ENCODE results near the gene TRIM41. TPM values are rescaled to one million over a fixed set of nuclear protein-coding genes. Genes with fewer than 3 reads are reported as not detected.
"Not testable (repeated sequence)": the region's sequence is repeated elsewhere in the genome, so short reads cannot be mapped to it uniquely, and the experiment has no call there.

Gene TRIM41
- total RNA-seq, 2 experiments from 2014 or later = 27.0 to 30.7 TPM

DNA sequence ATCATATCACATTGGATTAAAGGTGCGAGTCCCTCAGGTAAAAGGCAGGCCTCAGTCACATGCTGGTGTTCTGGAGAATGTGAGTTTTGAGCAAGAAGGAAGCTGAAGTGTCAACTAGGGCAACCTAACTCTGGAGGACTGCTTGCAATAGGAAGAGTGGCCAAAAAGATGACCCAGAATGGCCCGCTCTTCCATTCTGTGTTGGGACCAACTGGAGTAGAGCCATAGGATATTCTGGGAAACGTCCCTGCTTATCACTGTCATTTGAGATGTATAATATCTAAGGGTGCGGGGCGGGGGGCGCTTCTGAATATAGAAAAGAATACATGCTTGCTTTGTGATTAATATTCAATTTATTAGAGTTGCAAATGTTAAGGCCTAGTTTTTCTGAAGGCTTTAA is 11.0 kb upstream of the TRIM41 start:
- no peaks in the 10 kb centered on the region for H3K9me3 Mint-ChIP-seq (ENCODE audit: low read depth)
- intact Hi-C loops (cut with DNase I, micrococcal nuclease) = no loop called here
- H3K36me3 Mint-ChIP-seq (ENCODE audit: low read depth) = peaks cover 5% of the 10 kb centered on the region
- peaks cover 22% of the 10 kb centered on the region for H3K4me1 Mint-ChIP-seq
- H3K4me3 Mint-ChIP-seq = no peak overlapping the region
- ATAC-seq (no peak), DNase-seq (no peak)
- H3K27me3 Mint-ChIP-seq = peaks cover 3% of the 10 kb centered on the region
- ChIA-PET POLR2A (no interaction called here), CTCF (interaction anchor here (1.3 to 1.5 kb wide), 2 partner anchors 10 to 27 kb away, joined by 3 to 7 read pairs; no protein-coding TSS in a partner anchor)
- H3K27ac Mint-ChIP-seq = no peak overlapping the region

DNA sequence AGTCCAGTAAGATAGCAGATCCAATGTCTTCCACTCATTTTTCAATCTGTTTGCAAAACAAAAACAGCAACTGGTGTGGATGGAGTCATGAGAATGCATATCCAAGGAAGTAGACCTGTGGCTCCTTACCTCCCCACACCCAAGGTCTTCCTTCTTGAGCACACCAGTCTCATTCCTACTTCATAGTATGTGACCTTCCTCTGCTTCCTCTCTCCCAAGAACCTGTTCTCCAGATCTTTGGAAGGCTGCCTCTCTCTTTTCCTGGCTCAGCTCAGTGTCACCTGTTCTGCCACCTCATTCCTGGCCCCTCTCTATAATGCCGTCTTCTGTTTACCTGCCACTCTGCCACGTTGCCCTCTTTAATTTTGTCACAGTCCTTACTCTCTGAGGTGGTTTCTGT is 10.1 kb upstream of the TRIM41 start:
- ChIA-PET POLR2A (no interaction called here), CTCF (interaction anchor here (1.3 to 1.5 kb wide), 2 partner anchors 9 to 28 kb away, joined by 3 to 7 read pairs; no protein-coding TSS in a partner anchor)
- Mint-ChIP-seq H3K27ac (no peak overlapping the region), H3K9me3 (ENCODE audit: low read depth) (no peaks in the 10 kb centered on the region), H3K4me3 (no peak overlapping the region), H3K4me1 (peaks cover 23% of the 10 kb centered on the region), H3K27me3 (no peaks in the 10 kb centered on the region), H3K36me3 (ENCODE audit: low read depth) (peaks cover 2% of the 10 kb centered on the region)
- ATAC-seq (no peak), DNase-seq (no peak)
- intact Hi-C loops (cut with DNase I, micrococcal nuclease) = no loop called here

DNA sequence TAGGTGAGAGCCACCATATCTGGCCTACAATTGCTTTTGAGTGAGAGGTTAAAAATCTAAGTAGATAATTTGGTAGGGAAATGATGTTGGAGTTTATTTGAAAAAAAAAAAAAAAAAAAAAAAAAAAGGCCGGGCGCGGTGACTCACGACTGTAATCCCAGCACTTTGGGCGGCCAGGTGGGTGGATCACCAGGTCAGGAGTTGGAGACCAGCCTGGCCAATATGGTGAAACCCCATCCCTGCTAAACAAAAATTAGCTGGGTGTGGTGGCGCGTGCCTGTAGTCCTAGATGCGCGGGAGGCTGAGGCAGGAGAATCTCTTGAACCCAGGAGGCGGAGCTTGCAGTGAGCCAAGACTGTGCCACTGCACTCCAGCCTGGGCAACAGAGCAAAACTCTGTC is 8.8 kb upstream of the TRIM41 start:
- H3K36me3 Mint-ChIP-seq (ENCODE audit: low read depth); H3K27ac Mint-ChIP-seq; intact Hi-C loops (cut with DNase I, micrococcal nuclease); DNase-seq; ATAC-seq; H3K4me3 Mint-ChIP-seq; H3K9me3 Mint-ChIP-seq (ENCODE audit: low read depth); H3K27me3 Mint-ChIP-seq; POLR2A ChIA-PET: not testable (repeated sequence)
- peaks cover 19% of the 10 kb centered on the region for H3K4me1 Mint-ChIP-seq
- CTCF ChIA-PET = interaction anchor here (0.7 kb wide), 2 partner anchors 18 to 23 kb away, joined by 3 read pairs; no protein-coding TSS in a partner anchor

DNA sequence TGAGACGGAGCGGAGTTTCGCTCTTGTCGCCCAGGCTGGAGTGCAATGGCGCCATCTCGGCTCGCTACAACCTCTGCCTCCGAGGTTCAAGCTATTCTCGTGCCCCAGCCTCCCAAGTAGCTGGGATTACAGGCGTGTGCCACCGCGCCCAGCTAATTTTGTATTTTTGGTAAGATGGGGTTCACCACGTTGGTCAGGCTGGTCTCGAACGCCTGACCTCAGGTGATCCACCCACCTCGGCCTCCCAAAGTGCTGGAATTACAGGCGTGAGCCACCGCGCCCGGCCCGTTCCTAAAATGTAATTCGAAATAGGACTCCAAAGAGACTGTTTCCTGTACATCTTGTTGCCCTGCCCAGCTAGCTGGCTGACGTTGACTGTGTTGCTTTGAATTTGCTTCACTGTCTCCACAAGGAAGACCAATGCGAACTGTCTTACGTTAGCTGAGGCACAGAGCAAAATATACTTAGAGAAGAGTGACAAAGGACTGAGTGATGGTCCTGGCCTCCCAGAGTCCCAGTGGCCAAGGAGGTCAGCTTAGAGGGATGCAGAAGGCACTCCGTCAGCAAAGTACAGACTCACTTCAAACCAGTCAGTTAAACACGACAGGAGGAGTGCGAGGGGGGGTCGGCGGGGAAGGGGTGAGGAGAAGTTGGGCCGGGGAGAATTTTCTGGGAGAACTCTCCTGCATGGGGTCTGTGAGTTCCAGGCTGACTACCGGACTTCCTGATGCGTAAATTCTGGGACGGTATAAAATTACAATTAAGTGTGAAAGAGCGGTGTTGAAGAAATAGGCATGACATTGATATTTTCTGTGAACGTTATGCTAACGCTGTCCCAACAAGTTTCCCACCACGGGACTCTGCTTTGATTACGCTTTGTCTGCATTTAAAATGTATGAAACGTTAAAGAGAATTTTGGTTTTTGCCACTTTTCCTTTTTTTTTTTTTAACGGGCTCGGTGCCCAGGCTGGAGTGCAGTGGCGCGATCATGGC is 6.8 kb upstream of the TRIM41 start:
- intact Hi-C loops (cut with DNase I, micrococcal nuclease) = no loop called here
- Mint-ChIP-seq H3K4me3 (peak overlapping the region; percentile 77), H3K9me3 (ENCODE audit: low read depth) (no peaks in the 10 kb centered on the region), H3K36me3 (ENCODE audit: low read depth) (peaks cover 2% of the 10 kb centered on the region), H3K27me3 (no peaks in the 10 kb centered on the region), H3K4me1 (peaks cover 35% of the 10 kb centered on the region), H3K27ac (peak overlapping the region; percentile 73)
- DNase-seq (peak; percentile 72), ATAC-seq (peak; percentile 33)
- POLR2A ChIA-PET = interaction anchor here (0.7 to 1.2 kb wide), 3 partner anchors 9 to 28 kb away, joined by 3 to 4 read pairs (median 3); no protein-coding TSS in a partner anchor
- CTCF ChIA-PET = interaction anchor here (0.6 to 2.5 kb wide), 7 partner anchors 9 to 73 kb away, joined by 3 to 21 read pairs (median 4); no protein-coding TSS in a partner anchor

DNA sequence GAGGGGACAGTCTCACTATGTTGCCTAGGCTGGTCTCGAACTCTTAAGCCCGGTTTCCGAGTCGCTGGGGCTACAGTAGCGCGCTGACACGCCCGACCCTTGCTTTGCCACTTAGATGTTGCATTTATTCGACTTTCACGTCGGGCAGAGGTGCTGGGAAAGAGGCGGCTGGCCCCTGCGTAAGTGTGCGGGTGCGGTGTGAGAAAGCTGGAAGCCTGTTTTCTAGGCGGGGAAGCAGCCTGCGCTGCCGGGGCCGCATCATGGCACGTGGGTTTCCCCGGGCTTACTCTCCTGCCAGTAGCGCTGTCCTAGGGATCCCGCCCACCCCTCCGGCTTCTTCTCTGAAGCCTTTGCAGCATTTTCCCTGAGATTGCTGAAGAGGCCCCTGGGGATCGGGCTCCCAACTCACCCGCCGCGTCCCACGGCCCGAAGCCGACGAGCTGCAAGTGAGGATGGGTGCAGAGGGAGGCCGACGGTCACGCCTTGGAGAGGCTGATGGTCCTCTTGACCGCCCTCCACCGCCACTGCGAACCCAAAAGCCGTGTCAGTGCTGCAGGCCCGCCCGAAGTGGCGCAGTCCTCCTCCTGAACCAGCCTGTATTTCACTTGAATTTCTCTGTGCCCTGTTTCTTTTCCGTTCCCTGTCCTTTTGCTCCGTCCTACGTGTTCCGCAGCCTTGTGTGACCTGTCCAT is 5.8 kb upstream of the TRIM41 start:
- peaks cover 2% of the 10 kb centered on the region for H3K36me3 Mint-ChIP-seq (ENCODE audit: low read depth)
- intact Hi-C loops (cut with DNase I, micrococcal nuclease) = no loop called here
- peak; percentile 10 for ATAC-seq

DNA sequence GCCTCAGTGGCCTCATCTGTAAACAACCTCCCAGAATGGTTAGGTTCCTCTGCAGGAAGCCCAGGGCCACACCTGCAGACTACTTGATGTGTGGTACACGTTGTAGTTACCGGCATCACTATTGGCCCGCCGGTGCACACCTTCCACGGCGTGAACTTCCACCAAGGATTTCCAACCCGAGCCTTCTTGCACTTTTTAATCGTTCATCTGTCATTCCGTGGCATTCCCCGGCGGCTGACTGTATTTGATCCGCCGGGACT is 5.3 kb upstream of the TRIM41 start:
- Mint-ChIP-seq H3K36me3 (ENCODE audit: low read depth) (peaks cover 2% of the 10 kb centered on the region), H3K4me1 (peaks cover 46% of the 10 kb centered on the region), H3K27ac (peak overlapping the region; percentile 85), H3K27me3 (no peaks in the 10 kb centered on the region), H3K4me3 (peak overlapping the region; percentile 77), H3K9me3 (ENCODE audit: low read depth) (no peaks in the 10 kb centered on the region)
- intact Hi-C loops (cut with DNase I, micrococcal nuclease) = loop anchor here (1.0 kb wide), 4 partner anchors 10 to 407 kb away; no protein-coding TSS in a partner anchor
- ATAC-seq (peak; percentile 3), DNase-seq (peak; percentile 63)
- CTCF ChIA-PET = interaction anchor here (0.8 to 2.5 kb wide), 2 partner anchors 11 to 43 kb away, joined by 4 to 21 read pairs; no protein-coding TSS in a partner anchor
- POLR2A ChIA-PET = no interaction called here

More for the DNA sequence above, 5.8 kb upstream of the TRIM41 start:
- Mint-ChIP-seq H3K9me3 (ENCODE audit: low read depth) (no peaks in the 10 kb centered on the region), H3K4me3 (peak overlapping the region; percentile 77), H3K27me3 (no peaks in the 10 kb centered on the region), H3K27ac (peak overlapping the region; percentile 85), H3K4me1 (peaks cover 45% of the 10 kb centered on the region)
- ChIA-PET POLR2A (no interaction called here), CTCF (interaction anchor here (0.8 to 2.5 kb wide), 2 partner anchors 10 to 43 kb away, joined by 4 to 21 read pairs; no protein-coding TSS in a partner anchor)
- DNase-seq = peak; percentile 80

DNA sequence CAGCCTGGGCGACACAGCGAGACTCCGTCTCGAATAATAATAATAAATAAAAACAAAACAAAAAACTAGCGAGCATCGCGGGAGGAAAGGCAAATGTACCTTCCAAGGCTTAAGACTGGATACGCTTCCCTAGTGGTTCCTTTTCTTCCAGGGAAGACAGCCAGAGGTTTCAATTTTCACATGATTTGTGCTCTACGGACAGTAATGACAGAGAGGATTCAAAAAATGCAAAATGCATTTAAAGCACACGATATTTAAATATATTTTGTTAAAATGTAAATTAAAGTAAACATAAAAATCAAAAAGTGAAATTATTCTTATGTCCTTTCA is 4.3 kb upstream of the TRIM41 start:
- H3K27ac Mint-ChIP-seq = peak overlapping the region; percentile 85
- H3K4me1 Mint-ChIP-seq = peaks cover 47% of the 10 kb centered on the region

DNA sequence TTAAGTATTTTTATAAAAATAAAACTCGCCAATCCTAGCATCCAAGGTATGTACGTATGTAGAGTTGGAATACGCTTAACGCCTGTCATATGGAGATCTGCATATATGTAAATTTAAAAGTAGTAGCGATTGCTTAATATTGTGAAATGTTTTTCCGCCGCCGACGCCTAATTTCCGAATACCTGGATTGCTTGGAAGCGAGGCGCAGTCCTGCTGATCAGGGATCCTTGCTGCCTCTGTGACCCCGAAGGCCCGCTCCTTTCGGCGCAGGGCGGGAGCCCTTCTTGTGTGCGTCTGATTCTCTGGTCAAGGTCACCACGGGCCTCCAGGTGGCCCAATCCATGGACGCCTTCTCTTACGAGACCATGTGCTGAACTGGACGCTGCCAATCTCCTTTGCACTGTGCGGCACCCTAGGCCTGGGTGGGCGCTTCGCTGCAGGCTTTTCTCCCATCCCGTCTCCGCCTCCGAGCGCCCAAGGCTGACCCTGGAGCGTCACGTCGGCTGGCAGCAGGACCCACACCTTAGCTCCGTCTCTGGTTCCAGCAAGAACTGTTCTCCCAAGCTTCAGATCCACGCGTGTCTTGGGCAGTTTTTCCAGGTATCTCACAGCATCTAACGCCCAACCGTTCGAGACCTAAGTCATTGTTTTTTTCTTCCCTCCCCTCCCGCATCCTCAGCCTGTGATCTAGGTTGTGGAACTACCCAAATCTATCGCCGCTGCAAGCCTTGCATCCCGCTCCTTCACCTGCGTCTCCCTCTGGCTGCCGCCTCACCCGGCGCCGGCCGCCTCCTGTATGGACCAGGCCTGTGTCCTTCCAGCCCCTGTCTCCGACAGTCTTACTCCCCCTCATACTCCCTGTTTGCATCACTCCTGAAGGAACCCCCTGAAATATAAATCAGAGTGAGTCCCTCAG is 3.6 kb upstream of the TRIM41 start:
- Mint-ChIP-seq H3K27ac (no peak overlapping the region), H3K4me1 (peaks cover 54% of the 10 kb centered on the region), H3K36me3 (ENCODE audit: low read depth) (peaks cover 1% of the 10 kb centered on the region), H3K9me3 (ENCODE audit: low read depth) (no peaks in the 10 kb centered on the region), H3K27me3 (no peaks in the 10 kb centered on the region), H3K4me3 (peak overlapping the region; percentile 41)
- intact Hi-C loops (cut with DNase I, micrococcal nuclease) = no loop called here
- CTCF ChIA-PET = no interaction called here
- no peak for DNase-seq
- ATAC-seq = no peak
- POLR2A ChIA-PET = interaction anchor here (0.6 kb wide), 1 partner anchor 56 kb away, joined by 3 read pairs; no protein-coding TSS in a partner anchor

More for the DNA sequence above, 4.3 kb upstream of the TRIM41 start:
- Mint-ChIP-seq H3K4me3 (peak overlapping the region; percentile 77), H3K36me3 (ENCODE audit: low read depth) (no peaks in the 10 kb centered on the region), H3K9me3 (ENCODE audit: low read depth) (no peaks in the 10 kb centered on the region), H3K27me3 (no peaks in the 10 kb centered on the region)
- intact Hi-C loops (cut with DNase I, micrococcal nuclease) = loop anchor here (1.0 kb wide), 4 partner anchors 11 to 408 kb away; no protein-coding TSS in a partner anchor
- no peak for DNase-seq
- ChIA-PET CTCF (no interaction called here), POLR2A (no interaction called here)
- no peak for ATAC-seq

DNA sequence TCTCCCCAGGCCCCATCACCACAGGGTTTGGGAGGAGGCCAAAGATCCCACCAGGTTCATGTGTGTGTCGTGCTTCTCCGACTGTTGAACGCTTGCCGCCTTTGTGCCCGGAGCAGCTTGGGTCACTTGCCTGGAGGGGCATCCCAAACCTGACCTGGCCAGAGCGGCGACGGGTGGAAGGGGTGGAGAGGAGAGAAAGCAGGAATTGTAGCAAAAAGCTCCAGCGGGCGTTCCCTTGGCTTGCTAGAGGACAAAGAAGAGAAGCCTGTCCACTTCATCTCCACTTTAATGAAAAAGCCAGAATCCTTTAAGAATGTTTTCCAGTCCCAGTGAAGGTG is 2.9 kb upstream of the TRIM41 start:
- H3K27me3 Mint-ChIP-seq = no peaks in the 10 kb centered on the region
- peak overlapping the region; percentile 35 for H3K4me3 Mint-ChIP-seq
- H3K36me3 Mint-ChIP-seq (ENCODE audit: low read depth) = peaks cover 6% of the 10 kb centered on the region
- no peak overlapping the region for H3K27ac Mint-ChIP-seq
- intact Hi-C loops (cut with DNase I, micrococcal nuclease) = no loop called here
- peaks cover 60% of the 10 kb centered on the region for H3K4me1 Mint-ChIP-seq
- no peaks in the 10 kb centered on the region for H3K9me3 Mint-ChIP-seq (ENCODE audit: low read depth)
- no peak for ATAC-seq
- ChIA-PET CTCF (interaction anchor here (0.7 to 1.1 kb wide), 2 partner anchors 13 to 35 kb away, joined by 3 read pairs; no protein-coding TSS in a partner anchor), POLR2A (interaction anchor here (0.6 to 0.7 kb wide), 2 partner anchors 47 to 56 kb away, joined by 3 read pairs; no protein-coding TSS in a partner anchor)
- no peak for DNase-seq

DNA sequence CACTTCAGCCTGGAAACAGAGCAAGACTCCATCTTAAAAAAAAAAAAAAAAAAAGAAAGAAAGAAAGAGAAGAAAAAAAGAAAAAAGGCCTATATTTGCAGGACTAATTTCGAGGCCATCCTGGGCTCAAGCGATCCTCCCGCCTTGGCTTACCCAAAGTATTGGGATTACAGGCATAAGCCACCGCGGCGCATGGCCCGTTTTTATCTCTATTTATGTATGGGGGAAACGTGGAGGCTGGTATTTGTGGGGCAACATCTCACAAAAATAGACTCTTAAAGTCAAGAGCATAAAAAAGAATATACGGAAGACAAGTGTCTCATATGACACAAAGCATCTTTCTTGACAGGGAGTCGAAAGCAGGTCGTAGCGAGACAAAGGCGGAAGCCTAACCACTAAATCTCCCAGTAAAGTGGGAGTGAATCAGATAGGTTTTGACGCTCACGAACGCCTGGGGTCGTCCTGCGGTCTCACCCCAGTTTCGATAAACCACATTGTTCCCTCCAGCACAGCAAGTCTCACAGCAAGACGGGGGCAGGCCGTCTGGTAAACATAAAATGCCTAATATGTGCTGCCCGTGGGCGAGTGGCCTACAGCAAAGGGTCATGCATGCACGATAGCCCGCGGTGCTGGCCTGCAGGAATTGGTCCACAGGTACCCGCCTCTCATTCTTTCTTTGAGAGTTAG is 1.8 kb upstream of the TRIM41 start:
- H3K9me3 Mint-ChIP-seq (ENCODE audit: low read depth) = no peaks in the 10 kb centered on the region

More for the DNA sequence above, 1.8 kb upstream of the TRIM41 start:
- ChIA-PET CTCF (interaction anchor here (0.6 to 1.9 kb wide), 6 partner anchors 9 to 413 kb away, joined by 3 to 7 read pairs (median 3); no protein-coding TSS in a partner anchor), POLR2A (interaction anchor here (0.7 to 2.6 kb wide), 3 partner anchors 30 to 40 kb away, joined by 3 to 13 read pairs (median 9); partner anchors contain the start of gene TRIM52)
- H3K4me3 Mint-ChIP-seq = peak overlapping the region; percentile 87
- H3K36me3 Mint-ChIP-seq (ENCODE audit: low read depth) = peaks cover 11% of the 10 kb centered on the region
- ATAC-seq = no peak
- H3K27me3 Mint-ChIP-seq = no peaks in the 10 kb centered on the region
- H3K27ac Mint-ChIP-seq = peak overlapping the region; percentile 95
- intact Hi-C loops (cut with DNase I, micrococcal nuclease) = no loop called here
- peaks cover 65% of the 10 kb centered on the region for H3K4me1 Mint-ChIP-seq
- peak; percentile 69 for DNase-seq
